HPDE6-E6E7 (cell line): ENCODE measurements around the gene FBXO10.
"Not testable (repeated sequence)": the region's sequence is repeated elsewhere in the genome, so short reads cannot be mapped to it uniquely, and the experiment has no call there.

Experiments
- DNase-seq: peaks from one replicate; pipeline ENCODE4 v3.0.0; 2011; ENCODE audit warnings: missing footprints; ENCODE audit errors: extremely low spot score

The FBXO10 gene

DNA sequence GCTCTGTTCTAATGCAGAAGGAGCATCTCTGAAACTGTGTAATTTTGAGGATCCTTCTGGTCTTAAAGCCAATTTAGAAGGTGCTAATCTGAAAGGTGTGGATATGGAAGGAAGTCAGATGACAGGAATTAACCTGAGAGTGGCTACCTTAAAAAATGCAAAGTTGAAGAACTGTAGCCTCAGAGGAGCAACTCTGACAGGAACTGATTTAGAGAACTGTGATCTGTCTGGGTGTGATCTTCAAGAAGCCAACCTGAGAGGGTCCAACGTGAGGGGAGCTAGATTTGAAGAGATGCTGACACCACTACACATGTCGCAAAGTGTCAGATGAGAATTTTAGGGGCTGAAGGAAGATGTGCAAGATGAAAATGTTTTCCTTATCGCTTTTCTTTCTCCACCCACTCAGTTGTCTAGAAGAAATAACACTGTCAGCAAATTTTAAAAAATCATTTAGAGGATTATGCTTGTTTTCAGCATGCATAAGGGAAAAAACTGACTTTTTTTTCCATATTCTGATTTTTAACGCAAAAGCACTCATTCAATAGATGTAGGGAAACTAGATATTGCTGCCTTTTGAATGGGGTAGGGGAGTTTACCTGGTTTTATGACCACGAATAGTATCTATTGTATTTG lies 98.1 kb downstream of the FBXO10 start:
- not testable (repeated sequence) for DNase-seq

DNA sequence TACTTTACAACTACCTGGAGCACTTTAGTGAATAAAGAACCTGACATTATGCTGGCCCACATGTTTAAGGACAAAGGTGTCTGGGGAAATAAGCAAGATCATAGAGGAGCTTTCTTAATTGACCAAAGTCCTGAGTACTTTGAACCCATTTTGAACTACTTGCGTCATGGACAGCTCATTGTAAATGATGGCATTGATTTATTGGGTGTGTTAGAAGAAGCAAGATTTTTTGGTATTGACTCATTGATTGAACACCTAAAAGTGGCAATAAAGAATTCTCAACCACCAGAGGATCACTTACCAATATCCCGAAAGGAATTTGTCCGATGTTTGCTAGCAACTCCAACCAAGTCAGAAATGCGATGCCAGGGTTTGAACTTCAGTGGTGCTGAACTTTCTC lies 98.7 kb downstream of the FBXO10 start:
- DNase-seq: not testable (repeated sequence)

DNA sequence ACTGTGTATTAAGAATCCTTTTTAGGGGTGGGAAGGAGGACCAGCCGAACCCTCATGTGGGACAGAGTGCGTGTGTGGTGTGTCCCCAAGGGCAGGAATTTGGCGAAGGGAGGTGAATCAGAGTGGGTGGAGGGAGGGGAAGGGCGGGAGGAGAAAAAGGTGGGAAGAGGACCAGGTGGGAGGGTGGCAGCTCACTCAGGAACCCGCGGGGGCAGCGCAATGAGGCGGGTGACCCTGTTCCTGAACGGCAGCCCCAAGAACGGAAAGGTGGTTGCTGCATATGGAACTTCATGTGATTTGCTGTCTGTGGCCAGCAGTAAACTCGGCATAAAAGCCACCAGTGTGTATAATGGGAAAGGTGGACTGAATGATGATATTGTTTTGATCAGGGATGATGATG lies 99.2 kb downstream of the FBXO10 start:
- no peak for DNase-seq

DNA sequence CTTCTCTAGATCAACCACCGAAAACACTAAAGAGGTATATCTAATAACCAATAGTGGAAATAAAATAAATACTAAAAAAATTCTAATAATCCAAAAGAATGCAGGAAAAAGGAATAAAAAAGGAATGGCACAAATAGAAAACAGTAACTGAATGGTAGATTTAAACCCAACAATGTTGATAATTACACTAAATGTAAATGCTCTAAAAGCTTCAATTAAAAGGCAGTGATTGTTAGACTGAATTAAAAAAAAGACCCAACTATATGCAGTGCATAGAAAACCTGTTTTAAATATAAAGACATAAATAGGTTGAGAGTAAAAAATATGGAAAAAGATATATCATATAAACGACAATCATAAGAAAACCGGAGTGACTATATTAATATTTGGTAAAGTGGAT lies 101.7 kb downstream of the FBXO10 start:
- DNase-seq: no peak

GRCh38 chr9:37473982-37474381 lies 102.2 kb downstream of the FBXO10 start:
- not testable (repeated sequence) for DNase-seq

GRCh38 chr9:37471942-37472684 lies 104.1 kb downstream of the FBXO10 start:
- DNase-seq: peak; percentile 37

DNA sequence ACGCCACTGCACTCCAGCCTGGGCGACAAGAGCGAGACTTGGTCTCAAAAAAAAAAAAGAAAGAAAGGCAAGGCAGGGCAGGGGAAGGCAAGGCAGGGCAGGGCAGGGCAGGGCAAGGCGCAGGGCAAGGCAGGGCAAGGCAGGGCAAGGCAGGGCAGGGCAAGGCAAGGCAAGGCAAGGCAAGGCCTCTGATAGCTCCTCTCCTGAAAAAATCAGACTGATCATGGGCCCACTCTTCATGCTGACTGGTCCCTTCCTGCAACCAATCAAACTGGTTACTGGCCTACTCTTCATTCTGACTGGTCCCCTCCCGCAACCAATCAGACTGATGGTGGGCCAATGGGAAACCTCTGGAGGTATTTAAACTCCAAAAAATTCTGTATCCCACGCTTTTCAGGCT lies 107.6 kb downstream of the FBXO10 start:
- no peak for DNase-seq

DNA sequence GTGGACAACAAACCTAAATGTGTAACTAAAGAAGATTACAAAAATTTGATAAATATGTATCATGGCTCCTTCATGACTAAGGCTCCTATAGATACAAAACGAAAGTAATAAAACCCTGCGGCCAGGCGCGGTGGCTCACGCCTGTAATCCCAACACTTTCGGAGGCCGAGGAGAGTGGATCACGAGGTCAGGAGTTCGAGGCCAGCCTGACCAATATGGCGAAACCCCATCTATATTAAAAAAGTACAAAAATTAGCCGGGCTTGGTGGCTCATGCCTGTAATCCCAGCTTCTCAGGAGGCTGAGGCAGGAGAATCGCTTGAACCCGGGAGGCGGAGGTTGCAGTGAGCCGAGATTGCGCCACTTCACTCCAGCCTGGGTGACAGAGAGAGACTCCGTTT lies 108.7 kb downstream of the FBXO10 start:
- not testable (repeated sequence) for DNase-seq

- DNase-seq: peak; percentile 31
These were observed 110.0 kb downstream of the FBXO10 start for GRCh38 chr9:37466037-37466709.

GRCh38 chr9:37465249-37466036 lies 110.7 kb downstream of the FBXO10 start, which contains the start of gene ZBTB5:
TSS of gene ZBTB5 (minus strand) at chr9:37465450. CDS start at chr9:37442551, 22,899 bp downstream.
- peak; percentile 95 for DNase-seq

DNA sequence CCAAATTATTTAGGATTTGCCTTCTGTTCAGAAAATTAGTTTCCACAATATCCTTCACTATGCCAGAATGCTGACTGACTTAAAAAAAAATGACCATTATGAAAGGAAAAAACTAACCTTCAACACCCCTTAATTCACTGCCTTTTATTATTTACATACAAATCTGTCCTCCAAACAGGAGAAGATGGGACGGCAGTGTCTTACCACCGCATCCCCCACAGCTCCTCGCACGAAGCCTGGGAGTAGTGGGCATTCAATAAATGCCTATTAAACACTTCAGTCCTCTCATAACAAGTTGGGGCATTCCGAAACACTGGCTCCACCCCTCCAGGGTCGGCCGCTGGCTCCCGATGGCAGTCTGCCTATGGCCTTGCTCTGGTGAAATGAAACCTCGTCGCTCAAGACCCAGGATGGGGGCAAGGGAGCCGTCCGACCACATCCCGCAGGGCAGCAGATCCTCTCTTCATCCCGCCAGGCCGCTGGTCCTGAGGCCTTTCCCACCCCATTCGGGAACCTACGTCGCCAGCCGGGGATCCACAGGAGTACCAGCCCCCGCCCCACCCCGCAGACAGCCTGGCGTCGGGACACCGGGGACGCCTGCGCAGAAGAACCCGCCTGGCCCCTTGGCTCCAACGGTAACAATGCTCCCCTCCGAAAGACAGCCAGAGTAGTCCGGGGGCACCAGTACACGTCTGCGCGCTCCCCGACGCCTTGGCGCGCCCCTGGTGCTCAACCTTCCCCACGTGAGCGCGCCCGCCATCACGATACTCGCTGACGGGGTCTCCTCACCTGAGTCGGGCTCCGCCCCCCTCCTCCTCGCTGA lies 111.5 kb downstream of the FBXO10 start:
- peak; percentile 73 for DNase-seq

- no peak for DNase-seq
These were observed 112.2 kb downstream of the FBXO10 start for GRCh38 chr9:37464006-37464405.
